ENCODE measurements around the gene MARS1. TPM values are rescaled to one million over a fixed set of nuclear protein-coding genes. Genes with fewer than 3 reads are reported as not detected.
"Not testable (repeated sequence)": the region's sequence is repeated elsewhere in the genome, so short reads cannot be mapped to it uniquely, and the experiment has no call there.

MARS1 gene
- total RNA-seq: 100 to 1,000 TPM; 275 to 291 TPM

GRCh38 chr12:57487597-57488401 lies at the start of gene MARS1:
Gene MARS1 (plus strand): TSS chr12:57488068. CDS start chr12:57488091, 23 bp downstream.
- Mint-ChIP-seq H3K27me3 (ENCODE audit: low read depth) (no peaks in the 10 kb centered on the region), H3K4me3 (peak within 1 kb of the TSS; percentile 89), H3K4me1 (ENCODE audit: low read depth) (peaks cover 41% of the 10 kb centered on the region), H3K36me3 (ENCODE audit: low read depth) (peaks cover 41% of the 10 kb centered on the region), H3K27ac (peak within 1 kb of the TSS; percentile 93), H3K9me3 (ENCODE audit: insufficient read depth) (no peaks in the 10 kb centered on the region)
- ChIA-PET CTCF (interaction anchor here (1.0 to 2.9 kb wide), 3 partner anchors 10 to 29 kb away, joined by 3 to 22 read pairs (median 4); partner anchors contain the start of gene GLI1), POLR2A (interaction anchor here (1.2 to 2.4 kb wide), 4 partner anchors 8 to 410 kb away, joined by 3 to 14 read pairs (median 10); partner anchors contain the start of genes ARHGAP9 and DDIT3)
- peak; percentile 96 for DNase-seq
- ATAC-seq: peak; percentile 97

DNA sequence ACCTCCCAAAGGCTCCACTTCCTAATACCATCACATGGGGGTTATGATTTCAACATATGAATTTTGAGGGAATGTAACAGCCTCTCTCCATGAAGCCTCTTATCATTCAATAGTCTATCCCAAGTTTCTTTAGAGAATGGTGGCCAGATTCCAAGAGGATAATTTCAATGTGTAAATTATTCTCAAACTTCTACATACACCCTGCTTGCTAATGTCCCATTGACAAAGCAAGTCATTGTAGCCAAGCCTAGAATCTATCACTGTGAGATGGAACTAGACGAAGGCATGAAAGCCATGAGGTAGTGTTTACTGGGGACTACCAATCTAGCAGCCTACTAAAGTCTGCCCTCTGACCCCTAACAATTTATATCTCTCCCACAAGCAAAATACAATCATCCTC lies 49.5 kb upstream of the MARS1 start:
- Mint-ChIP-seq H3K4me3 (no peak overlapping the region), H3K4me1 (ENCODE audit: low read depth) (peaks cover 16% of the 10 kb centered on the region), H3K27ac (no peak overlapping the region), H3K27me3 (ENCODE audit: low read depth) (peaks cover 10% of the 10 kb centered on the region), H3K36me3 (ENCODE audit: low read depth) (peaks cover 3% of the 10 kb centered on the region), H3K9me3 (ENCODE audit: insufficient read depth) (peaks cover 4% of the 10 kb centered on the region)
- ChIA-PET POLR2A (no interaction called here), CTCF (interaction anchor here (1.1 to 2.1 kb wide), 3 partner anchors 14 to 25 kb away, joined by 3 to 10 read pairs (median 9); no protein-coding TSS in a partner anchor)
- ATAC-seq (no peak), DNase-seq (no peak)

- Mint-ChIP-seq H3K4me1 (ENCODE audit: low read depth) (peaks cover 8% of the 10 kb centered on the region), H3K36me3 (ENCODE audit: low read depth) (peaks cover 3% of the 10 kb centered on the region), H3K9me3 (ENCODE audit: insufficient read depth) (peaks cover 4% of the 10 kb centered on the region), H3K27ac (no peak overlapping the region), H3K27me3 (ENCODE audit: low read depth) (peaks cover 10% of the 10 kb centered on the region), H3K4me3 (no peak overlapping the region)
- ChIA-PET CTCF (interaction anchor here (1.0 to 1.1 kb wide), 2 partner anchors 13 to 16 kb away, joined by 3 to 4 read pairs; no protein-coding TSS in a partner anchor), POLR2A (interaction anchor here (0.6 kb wide), 1 partner anchor 1125 kb away, joined by 3 read pairs; no protein-coding TSS in a partner anchor)
- DNase-seq (no peak), ATAC-seq (no peak)
Observed at GRCh38 chr12:57439762-57440266, 48.1 kb upstream of the MARS1 start.

DNA sequence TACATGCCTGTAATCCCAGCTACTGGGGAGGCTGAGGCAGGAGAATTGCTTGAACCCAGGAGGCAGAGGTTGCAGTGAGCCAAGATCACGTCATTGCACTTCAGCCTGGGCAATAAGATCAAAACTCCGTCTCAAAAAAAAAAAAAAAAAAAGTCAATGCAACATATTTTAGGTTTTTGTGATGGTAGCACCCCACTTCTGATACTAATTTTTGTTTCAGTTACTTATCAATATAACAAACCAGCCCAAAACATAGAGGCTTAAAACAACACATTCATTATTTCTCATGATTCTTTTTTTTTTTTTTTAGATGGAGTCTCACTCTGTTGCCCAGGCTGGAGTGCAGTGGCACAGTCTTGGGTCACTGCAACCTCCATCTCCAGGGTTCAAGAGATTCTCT lies 46.5 kb upstream of the MARS1 start:
- H3K9me3 Mint-ChIP-seq (ENCODE audit: insufficient read depth); DNase-seq; H3K36me3 Mint-ChIP-seq (ENCODE audit: low read depth); POLR2A ChIA-PET; H3K27ac Mint-ChIP-seq; H3K4me3 Mint-ChIP-seq; ATAC-seq; H3K4me1 Mint-ChIP-seq (ENCODE audit: low read depth): not testable (repeated sequence)
- CTCF ChIA-PET: interaction anchor here (1.5 to 1.7 kb wide), 2 partner anchors 11 to 14 kb away, joined by 4 to 7 read pairs; partner anchors contain the start of gene INHBE
- peaks cover 10% of the 10 kb centered on the region for H3K27me3 Mint-ChIP-seq (ENCODE audit: low read depth)

DNA sequence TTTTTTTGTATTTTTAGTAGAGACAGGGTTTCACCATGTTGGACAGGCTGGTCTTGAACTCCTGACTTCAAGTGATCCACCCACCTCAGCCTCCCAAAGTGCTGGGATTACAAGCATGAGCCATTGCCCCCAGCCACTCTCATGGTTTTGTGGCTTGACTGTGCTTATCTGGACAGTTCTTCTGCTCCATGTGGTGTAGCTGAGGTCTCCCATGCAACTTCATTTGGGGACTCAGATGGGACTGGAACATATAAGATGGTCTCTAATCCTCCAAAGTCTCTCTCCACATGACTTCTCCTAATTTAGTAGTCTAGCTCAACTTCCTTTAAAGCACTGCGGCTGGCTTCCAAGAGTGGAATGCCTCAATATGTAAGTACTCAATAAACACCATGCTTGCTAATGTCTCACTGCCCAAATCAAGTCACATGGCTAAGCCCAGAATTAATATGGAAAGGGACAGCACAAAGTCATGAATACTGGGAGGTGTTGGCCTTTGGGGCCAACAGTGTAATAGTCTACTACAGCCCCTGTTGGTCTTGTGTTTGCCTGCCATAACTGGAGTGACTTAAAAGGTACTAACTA lies 45.9 kb upstream of the MARS1 start:
- ChIA-PET CTCF (interaction anchor here (1.5 to 1.7 kb wide), 2 partner anchors 11 to 14 kb away, joined by 4 to 7 read pairs; partner anchors contain the start of gene INHBE), POLR2A (no interaction called here)
- H3K9me3 Mint-ChIP-seq (ENCODE audit: insufficient read depth): peaks cover 4% of the 10 kb centered on the region
- H3K27me3 Mint-ChIP-seq (ENCODE audit: low read depth): peaks cover 10% of the 10 kb centered on the region
- DNase-seq (no peak), ATAC-seq (no peak)
- no peak overlapping the region for H3K27ac Mint-ChIP-seq
- H3K4me1 Mint-ChIP-seq (ENCODE audit: low read depth): no peaks in the 10 kb centered on the region
- H3K4me3 Mint-ChIP-seq: no peak overlapping the region
- peaks cover 3% of the 10 kb centered on the region for H3K36me3 Mint-ChIP-seq (ENCODE audit: low read depth)

DNA sequence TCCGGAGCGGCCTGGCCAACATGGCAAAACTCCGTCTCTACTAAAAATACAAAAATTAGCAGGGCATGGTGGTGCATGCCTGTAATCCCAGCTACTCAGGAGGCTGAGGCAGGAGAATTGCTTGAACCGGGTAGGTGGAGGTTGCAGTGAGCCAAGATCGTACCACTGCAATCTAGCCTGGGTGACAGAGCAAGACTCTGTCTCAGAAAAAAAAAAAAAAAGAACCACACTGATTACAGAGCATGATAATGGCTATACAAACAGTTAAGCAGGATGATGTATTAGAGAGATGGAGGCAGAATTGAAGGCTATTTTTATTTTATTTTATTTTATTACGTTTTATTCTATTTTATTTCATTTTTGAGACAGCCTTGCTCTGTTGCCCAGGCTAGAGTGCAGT lies 43.5 kb upstream of the MARS1 start:
- H3K36me3 Mint-ChIP-seq (ENCODE audit: low read depth); H3K27ac Mint-ChIP-seq; H3K4me3 Mint-ChIP-seq; H3K9me3 Mint-ChIP-seq (ENCODE audit: insufficient read depth); H3K4me1 Mint-ChIP-seq (ENCODE audit: low read depth); ATAC-seq; H3K27me3 Mint-ChIP-seq (ENCODE audit: low read depth); POLR2A ChIA-PET; DNase-seq: not testable (repeated sequence)
- CTCF ChIA-PET: interaction anchor here (1.1 to 7.0 kb wide), 4 partner anchors 10 to 18 kb away, joined by 3 to 40 read pairs (median 11); partner anchors contain the start of gene GLI1

- H3K27ac Mint-ChIP-seq: no peak overlapping the region
- no peak for DNase-seq
- no peaks in the 10 kb centered on the region for H3K4me1 Mint-ChIP-seq (ENCODE audit: low read depth)
- H3K27me3 Mint-ChIP-seq (ENCODE audit: low read depth): peaks cover 6% of the 10 kb centered on the region
- POLR2A ChIA-PET: no interaction called here
- peaks cover 3% of the 10 kb centered on the region for H3K36me3 Mint-ChIP-seq (ENCODE audit: low read depth)
- peaks cover 4% of the 10 kb centered on the region for H3K9me3 Mint-ChIP-seq (ENCODE audit: insufficient read depth)
- ATAC-seq: no peak
- H3K4me3 Mint-ChIP-seq: no peak overlapping the region
- CTCF ChIA-PET: interaction anchor here (1.1 to 7.0 kb wide), 4 partner anchors 9 to 18 kb away, joined by 3 to 40 read pairs (median 11); partner anchors contain the start of gene GLI1
Observed at GRCh38 chr12:57444744-57445143, 43.1 kb upstream of the MARS1 start.

DNA sequence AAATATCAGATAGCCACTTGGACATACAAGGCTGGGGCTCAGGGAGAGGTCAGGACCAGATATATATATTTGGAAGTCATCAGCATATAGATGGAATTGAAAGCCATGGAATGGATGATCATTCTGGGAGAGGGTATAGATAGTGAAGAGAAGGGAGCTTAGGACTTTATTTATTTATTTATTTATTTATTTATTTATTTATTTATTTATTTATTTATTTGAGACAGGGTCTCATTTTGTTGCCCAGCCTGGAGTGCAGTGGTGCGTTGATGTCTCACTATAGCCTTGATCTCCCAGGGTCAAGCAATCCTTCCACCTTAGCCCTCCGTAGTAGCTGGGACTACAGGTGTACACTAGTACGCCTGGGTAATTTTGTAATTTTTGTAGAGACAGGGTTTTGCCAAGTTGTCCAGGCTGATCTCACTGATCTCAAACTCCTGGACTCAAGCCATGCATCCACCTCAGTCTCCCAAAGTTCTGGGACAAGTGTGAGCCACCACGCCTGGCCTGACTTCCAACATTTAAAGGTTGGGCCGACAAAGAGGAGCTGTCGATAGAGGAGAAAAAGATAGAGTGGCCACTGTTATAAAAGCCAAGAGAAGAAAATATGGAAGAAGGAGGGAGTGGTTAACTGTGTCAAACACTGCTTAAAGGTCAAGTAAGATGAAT lies 41.4 kb upstream of the MARS1 start:
- CTCF ChIA-PET: interaction anchor here (1.4 to 7.0 kb wide), 3 partner anchors 9 to 138 kb away, joined by 5 to 40 read pairs (median 17); partner anchors contain the start of gene GLI1
- peaks cover 4% of the 10 kb centered on the region for H3K9me3 Mint-ChIP-seq (ENCODE audit: insufficient read depth)
- no peaks in the 10 kb centered on the region for H3K27me3 Mint-ChIP-seq (ENCODE audit: low read depth)
- H3K4me1 Mint-ChIP-seq (ENCODE audit: low read depth): no peaks in the 10 kb centered on the region
- ATAC-seq (no peak), DNase-seq (no peak)
- H3K27ac Mint-ChIP-seq: no peak overlapping the region
- no peak overlapping the region for H3K4me3 Mint-ChIP-seq
- POLR2A ChIA-PET: no interaction called here
- peaks cover 3% of the 10 kb centered on the region for H3K36me3 Mint-ChIP-seq (ENCODE audit: low read depth)

DNA sequence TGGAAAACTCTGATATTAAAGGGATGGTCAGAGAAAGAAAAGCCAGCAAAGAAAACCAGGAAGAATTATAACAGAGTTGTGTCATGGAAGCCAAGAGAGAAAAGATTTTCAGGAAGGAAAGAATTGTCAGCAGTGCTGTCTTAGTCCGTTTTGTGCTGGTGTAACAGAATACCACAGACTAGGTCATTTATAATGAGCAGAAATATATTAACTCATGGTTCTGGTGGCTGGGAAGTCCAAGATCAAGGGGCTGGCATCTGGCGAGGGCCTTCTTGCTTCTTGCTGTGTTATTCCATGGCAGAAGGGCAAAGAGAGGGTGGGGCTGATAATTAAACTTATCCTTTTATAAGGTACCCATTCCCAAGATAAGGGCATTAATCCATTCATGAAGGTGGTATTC lies 39.2 kb upstream of the MARS1 start:
- no peak overlapping the region for H3K4me3 Mint-ChIP-seq
- H3K4me1 Mint-ChIP-seq (ENCODE audit: low read depth): peaks cover 7% of the 10 kb centered on the region
- H3K36me3 Mint-ChIP-seq (ENCODE audit: low read depth): no peaks in the 10 kb centered on the region
- ChIA-PET POLR2A (interaction anchor here (0.6 kb wide), 1 partner anchor 18 kb away, joined by 3 read pairs; no protein-coding TSS in a partner anchor), CTCF (interaction anchor here (7.0 kb wide), 1 partner anchor 10 kb away, joined by 40 read pairs; the partner anchor contains the start of gene GLI1)
- ATAC-seq: no peak
- H3K9me3 Mint-ChIP-seq (ENCODE audit: insufficient read depth): no peaks in the 10 kb centered on the region
- DNase-seq: no peak
- no peak overlapping the region for H3K27ac Mint-ChIP-seq
- no peaks in the 10 kb centered on the region for H3K27me3 Mint-ChIP-seq (ENCODE audit: low read depth)

- H3K27me3 Mint-ChIP-seq (ENCODE audit: low read depth): no peaks in the 10 kb centered on the region
- no peak overlapping the region for H3K27ac Mint-ChIP-seq
- POLR2A ChIA-PET: interaction anchor here (0.6 kb wide), 1 partner anchor 19 kb away, joined by 3 read pairs; no protein-coding TSS in a partner anchor
- DNase-seq (no peak), ATAC-seq (no peak)
- CTCF ChIA-PET: interaction anchor here (7.0 kb wide), 1 partner anchor 9 kb away, joined by 40 read pairs; the partner anchor contains the start of gene GLI1
- no peak overlapping the region for H3K4me3 Mint-ChIP-seq
- no peaks in the 10 kb centered on the region for H3K36me3 Mint-ChIP-seq (ENCODE audit: low read depth)
- peaks cover 7% of the 10 kb centered on the region for H3K4me1 Mint-ChIP-seq (ENCODE audit: low read depth)
- no peaks in the 10 kb centered on the region for H3K9me3 Mint-ChIP-seq (ENCODE audit: insufficient read depth)
Observed at GRCh38 chr12:57449375-57449774, 38.5 kb upstream of the MARS1 start.

DNA sequence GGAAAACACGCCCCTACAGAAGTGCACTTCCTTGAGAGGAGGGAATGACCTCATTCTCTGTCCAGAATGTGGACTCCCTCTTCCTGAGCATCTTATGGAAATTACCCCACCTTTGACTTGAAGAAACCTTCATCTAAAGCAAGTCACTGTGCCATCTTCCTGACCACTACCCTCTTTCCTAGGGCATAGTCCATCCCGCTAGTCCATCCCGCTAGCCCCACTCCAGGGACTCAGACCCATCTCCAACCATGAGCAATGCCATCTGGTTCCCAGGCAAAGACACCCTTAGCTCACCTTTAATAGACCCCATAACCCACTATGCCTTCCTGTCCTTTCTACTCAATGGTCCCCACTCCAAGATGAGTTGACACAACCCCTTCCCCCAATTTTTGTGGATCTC lies 37.8 kb upstream of the MARS1 start:
- no peak overlapping the region for H3K27ac Mint-ChIP-seq
- no peaks in the 10 kb centered on the region for H3K27me3 Mint-ChIP-seq (ENCODE audit: low read depth)
- ATAC-seq: no peak
- H3K9me3 Mint-ChIP-seq (ENCODE audit: insufficient read depth): no peaks in the 10 kb centered on the region
- no peak for DNase-seq
- POLR2A ChIA-PET: interaction anchor here (1.3 kb wide), 1 partner anchor 9 kb away, joined by 5 read pairs; no protein-coding TSS in a partner anchor
- CTCF ChIA-PET: interaction anchor here (1.0 to 7.1 kb wide), 3 partner anchors 8 to 188 kb away, joined by 3 to 145 read pairs (median 40); partner anchors contain the start of gene GLI1
- H3K36me3 Mint-ChIP-seq (ENCODE audit: low read depth): no peaks in the 10 kb centered on the region
- H3K4me1 Mint-ChIP-seq (ENCODE audit: low read depth): peaks cover 13% of the 10 kb centered on the region
- H3K4me3 Mint-ChIP-seq: no peak overlapping the region

Data from activated CD8-positive, alpha-beta T cell treated with anti-CD3 and anti-CD28 coated beads, Interleukin-2, amount 10 ng/mL, durations not matched to agents 7 days and 5 days (primary cell).